ENCODE data around the gene HINFP.
"Not testable (repeated sequence)": the region's sequence is repeated elsewhere in the genome, so short reads cannot be mapped to it uniquely, and the experiment has no call there.

HINFP gene

GRCh38 chr11:119155733-119156492 is 34.5 kb downstream of the HINFP start:
- no peak for DNase-seq (ENCODE audit: low read depth in 2 of 2)

GRCh38 chr11:119156496-119156895 is 35.1 kb downstream of the HINFP start:
- no peak for DNase-seq (ENCODE audit: low read depth in 2 of 2)

GRCh38 chr11:119157063-119157462 is 35.7 kb downstream of the HINFP start:
- DNase-seq (ENCODE audit: low read depth in 2 of 2) = no peak

GRCh38 chr11:119158467-119158866 is 37.1 kb downstream of the HINFP start:
- DNase-seq (ENCODE audit: low read depth in 2 of 2) = no peak

- DNase-seq (ENCODE audit: low read depth in 2 of 2) = no peak
These were observed 38.8 kb downstream of the HINFP start for GRCh38 chr11:119160151-119160550.

GRCh38 chr11:119161871-119162270 is 40.5 kb downstream of the HINFP start:
- no peak for DNase-seq (ENCODE audit: low read depth in 2 of 2)

GRCh38 chr11:119166368-119167076 is 45.1 kb downstream of the HINFP start:
- DNase-seq (ENCODE audit: low read depth in 2 of 2) = no peak

- DNase-seq (ENCODE audit: low read depth in 2 of 2) = not testable (repeated sequence)
These were observed 45.7 kb downstream of the HINFP start for GRCh38 chr11:119167077-119167458.

- no peak for DNase-seq (ENCODE audit: low read depth in 2 of 2)
These were observed 46.6 kb downstream of the HINFP start for GRCh38 chr11:119167933-119168332.

GRCh38 chr11:119168471-119169281 is 47.3 kb downstream of the HINFP start, which contains the start of gene NLRX1:
TSS of gene NLRX1 (plus strand) at chr11:119168725. CDS start at chr11:119171404, 2,679 bp downstream.
- peak; percentile 73 to 79 for DNase-seq (ENCODE audit: low read depth in 2 of 2)

GRCh38 chr11:119169282-119169719 is 47.9 kb downstream of the HINFP start:
- DNase-seq (ENCODE audit: low read depth in 2 of 2) = peak; percentile 17 to 21

- DNase-seq (ENCODE audit: low read depth in 2 of 2) = no peak
These were observed 51.1 kb downstream of the HINFP start for GRCh38 chr11:119172513-119172912.

- DNase-seq (ENCODE audit: low read depth in 2 of 2) = no peak
These were observed 52.1 kb downstream of the HINFP start for GRCh38 chr11:119173453-119173852.

- no peak for DNase-seq (ENCODE audit: low read depth in 2 of 2)
These were observed 54.2 kb downstream of the HINFP start for GRCh38 chr11:119175493-119176077.

GRCh38 chr11:119178166-119178680 is 56.8 kb downstream of the HINFP start:
- no peak for DNase-seq (ENCODE audit: low read depth in 2 of 2)

GRCh38 chr11:119179342-119179741 is 58.0 kb downstream of the HINFP start:
- DNase-seq (ENCODE audit: low read depth in 2 of 2) = no peak

GRCh38 chr11:119179983-119180382 is 58.6 kb downstream of the HINFP start:
- DNase-seq (ENCODE audit: low read depth in 2 of 2) = no peak

GRCh38 chr11:119180729-119181676 is 59.6 kb downstream of the HINFP start:
- no peak for DNase-seq (ENCODE audit: low read depth in 2 of 2)

GRCh38 chr11:119181677-119182412 is 60.5 kb downstream of the HINFP start:
- DNase-seq (ENCODE audit: low read depth in 2 of 2) = no peak

GRCh38 chr11:119184399-119184798 is 63.0 kb downstream of the HINFP start:
- DNase-seq (ENCODE audit: low read depth in 2 of 2) = not testable (repeated sequence)
